Osteoblast (primary cell): Measurements from ENCODE around the gene SLC10A1. TPM values are rescaled to one million over a fixed set of nuclear protein-coding genes. Genes with fewer than 3 reads are reported as not detected.

ENCODE experiments used
- DNase-seq: peaks from one replicate; pipeline ENCODE4 v3.0.0; 2011; ENCODE audit warnings: low spot score, mixed read lengths; ENCODE audit not compliant: insufficient read length; ENCODE audit errors: missing footprints
- H2AFZ ChIP-seq: 2 replicates; pipeline ENCODE4 v1.6.0; 2011; ENCODE audit warnings: mild to moderate bottlenecking, low read length
- H3K27ac ChIP-seq: 2 replicates; pipeline ENCODE4 v1.5.1; 2011; ENCODE audit warnings: mild to moderate bottlenecking, low read depth, low read length, moderate library complexity
- H3K27me3 ChIP-seq: 2 replicates; pipeline ENCODE4 v1.6.0; 2012; ENCODE audit warnings: mild to moderate bottlenecking, control low read depth, inconsistent platforms, low read length, moderate library complexity; ENCODE audit not compliant: insufficient read depth
- H3K36me3 ChIP-seq: 2 replicates; pipeline ENCODE4 v1.5.1; 2011; ENCODE audit warnings: mild to moderate bottlenecking, low read length, control low read depth, moderate library complexity; ENCODE audit not compliant: insufficient read depth
- H3K4me1 ChIP-seq: 2 replicates; pipeline ENCODE4 v1.5.1; 2011; ENCODE audit warnings: mild to moderate bottlenecking, low read length, control low read depth, moderate library complexity; ENCODE audit not compliant: insufficient read depth
- H3K4me2 ChIP-seq: 2 replicates; pipeline ENCODE4 v1.6.0; 2011; ENCODE audit warnings: mild to moderate bottlenecking, low read length; ENCODE audit not compliant: insufficient read depth
- H3K4me3 ChIP-seq: fragments of 200-600 bp; sonication (generic); 3 replicates; pipeline ENCODE4 v1.5.1; 2012; ENCODE audit warnings: mild to moderate bottlenecking, low read length, inconsistent platforms; ENCODE audit not compliant: insufficient read depth
- H3K79me2 ChIP-seq: 2 replicates; pipeline ENCODE4 v1.6.0; 2012; ENCODE audit warnings: mild to moderate bottlenecking, low read length, control low read depth, inconsistent platforms; ENCODE audit not compliant: insufficient read depth
- H3K9me3 ChIP-seq: 2 replicates; pipeline ENCODE4 v1.5.1; 2011; ENCODE audit warnings: low read depth, low read length, control low read depth
- H4K20me1 ChIP-seq: 2 replicates; pipeline ENCODE4 v1.6.0; 2012; ENCODE audit warnings: mild to moderate bottlenecking, low read length, control low read depth; ENCODE audit not compliant: insufficient read depth
- total RNA-seq: library from RNA; depleted of rRNA; stranded (reverse); fragments of >200 nt; gene quantifications from 2 replicates; pipeline ENCODE4 v1.2.3, GENCODE V29; 2012
- TF ChIP-seq, protein P1 (sequence below): IDR thresholded peaks from 2 replicates; pipeline ENCODE4 v1.5.1; 2011; ENCODE audit warnings: mild to moderate bottlenecking, low read depth, low read length, moderate library complexity; ENCODE audit errors: extremely low read depth

Gene SLC10A1
- total RNA-seq, 1 donor, result not detected

DNA sequence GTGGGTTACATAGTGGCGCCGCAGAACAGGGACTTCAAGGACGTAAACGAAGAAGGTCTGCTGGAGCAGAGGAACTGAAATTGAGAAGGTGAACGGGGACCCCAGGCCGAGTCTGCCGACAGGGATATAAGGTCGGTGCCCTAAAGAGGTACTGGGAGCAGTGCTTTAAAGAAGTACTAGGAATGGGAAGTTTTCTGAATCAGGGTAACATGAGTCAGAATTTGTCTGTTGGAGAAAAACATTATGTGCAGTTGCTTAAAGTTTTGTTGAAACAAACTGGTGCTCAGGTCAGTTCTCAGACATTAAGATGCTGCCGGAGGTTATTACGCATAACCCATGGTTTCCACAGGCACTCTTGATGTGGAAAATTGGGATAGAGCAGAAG is 14.8 kb upstream of the SLC10A1 start:
- Histone ChIP-seq H4K20me1 (no peaks in the 10 kb centered on the region), H3K27ac (no peak overlapping the region), H3K4me1 (no peaks in the 10 kb centered on the region), H3K9me3 (no peaks in the 10 kb centered on the region), H3K4me3 (no peak overlapping the region), H2AFZ (no peak overlapping the region), H3K4me2 (no peak overlapping the region), H3K27me3 (peaks cover 17% of the 10 kb centered on the region), H3K79me2 (no peaks in the 10 kb centered on the region), H3K36me3 (no peaks in the 10 kb centered on the region)
- no peak for DNase-seq
- TF ChIP-seq, protein P1, sequence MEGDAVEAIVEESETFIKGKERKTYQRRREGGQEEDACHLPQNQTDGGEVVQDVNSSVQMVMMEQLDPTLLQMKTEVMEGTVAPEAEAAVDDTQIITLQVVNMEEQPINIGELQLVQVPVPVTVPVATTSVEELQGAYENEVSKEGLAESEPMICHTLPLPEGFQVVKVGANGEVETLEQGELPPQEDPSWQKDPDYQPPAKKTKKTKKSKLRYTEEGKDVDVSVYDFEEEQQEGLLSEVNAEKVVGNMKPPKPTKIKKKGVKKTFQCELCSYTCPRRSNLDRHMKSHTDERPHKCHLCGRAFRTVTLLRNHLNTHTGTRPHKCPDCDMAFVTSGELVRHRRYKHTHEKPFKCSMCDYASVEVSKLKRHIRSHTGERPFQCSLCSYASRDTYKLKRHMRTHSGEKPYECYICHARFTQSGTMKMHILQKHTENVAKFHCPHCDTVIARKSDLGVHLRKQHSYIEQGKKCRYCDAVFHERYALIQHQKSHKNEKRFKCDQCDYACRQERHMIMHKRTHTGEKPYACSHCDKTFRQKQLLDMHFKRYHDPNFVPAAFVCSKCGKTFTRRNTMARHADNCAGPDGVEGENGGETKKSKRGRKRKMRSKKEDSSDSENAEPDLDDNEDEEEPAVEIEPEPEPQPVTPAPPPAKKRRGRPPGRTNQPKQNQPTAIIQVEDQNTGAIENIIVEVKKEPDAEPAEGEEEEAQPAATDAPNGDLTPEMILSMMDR, result no peak

- TF ChIP-seq, protein P1, result no peak
- Histone ChIP-seq H2AFZ (no peak overlapping the region), H3K27me3 (peaks cover 14% of the 10 kb centered on the region), H3K9me3 (no peaks in the 10 kb centered on the region), H3K27ac (no peak overlapping the region), H3K79me2 (no peaks in the 10 kb centered on the region), H3K4me3 (no peak overlapping the region), H4K20me1 (no peaks in the 10 kb centered on the region), H3K36me3 (no peaks in the 10 kb centered on the region), H3K4me1 (no peaks in the 10 kb centered on the region), H3K4me2 (no peak overlapping the region)
- no peak for DNase-seq
Observed at GRCh38 chr14:69811227-69811867, 14.3 kb upstream of the SLC10A1 start.

- Histone ChIP-seq H3K79me2 (no peaks in the 10 kb centered on the region), H3K4me2 (no peak overlapping the region), H3K27ac (no peak overlapping the region), H3K27me3 (peaks cover 8% of the 10 kb centered on the region), H4K20me1 (no peaks in the 10 kb centered on the region), H3K4me3 (no peak overlapping the region), H3K4me1 (no peaks in the 10 kb centered on the region), H2AFZ (no peak overlapping the region), H3K36me3 (no peaks in the 10 kb centered on the region), H3K9me3 (no peaks in the 10 kb centered on the region)
- no peak for DNase-seq
- TF ChIP-seq, protein P1, result no peak
Observed at GRCh38 chr14:69808919-69809808, 12.1 kb upstream of the SLC10A1 start.

DNA sequence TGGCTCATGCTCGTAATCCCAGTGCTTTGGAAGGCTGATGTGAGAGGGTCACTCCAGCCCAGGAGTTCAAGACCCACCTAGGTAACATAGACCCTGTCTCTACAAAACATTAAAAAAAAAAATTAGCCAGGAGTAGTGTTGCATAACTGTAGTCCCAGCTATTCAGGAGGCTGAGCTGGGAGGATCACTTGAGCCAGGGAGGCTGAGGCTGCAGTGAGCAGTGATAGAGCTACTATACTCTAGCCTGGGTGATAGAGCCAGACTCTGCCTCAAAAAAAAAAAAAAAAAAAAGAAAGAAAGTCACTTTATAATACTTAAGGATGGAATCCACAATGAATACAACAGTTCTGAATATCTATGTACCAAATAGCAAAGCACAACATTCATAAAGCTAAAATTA is 10.2 kb upstream of the SLC10A1 start:
- Histone ChIP-seq H3K36me3 (no peaks in the 10 kb centered on the region), H3K4me2 (no peak overlapping the region), H4K20me1 (no peaks in the 10 kb centered on the region), H3K4me1 (no peaks in the 10 kb centered on the region), H3K27me3 (no peaks in the 10 kb centered on the region), H2AFZ (no peak overlapping the region), H3K4me3 (no peak overlapping the region), H3K27ac (no peak overlapping the region), H3K9me3 (no peaks in the 10 kb centered on the region), H3K79me2 (no peaks in the 10 kb centered on the region)
- TF ChIP-seq, protein P1, result no peak
- no peak for DNase-seq
